Thoracic aorta (tissue), 2 donors: Measurements from ENCODE around the gene RFX3. TPM values are rescaled to one million over a fixed set of nuclear protein-coding genes. Genes with fewer than 3 reads are reported as not detected.
A peak's percentile ranks its signal among the peaks of the same experiment; 100 is the strongest.

Experiments used
- ATAC-seq: fragments of 150-250 bp; one replicate; pipeline ENCODE4 v1.8.0; 2017; ENCODE audit warnings: low read depth; ENCODE audit not compliant: insufficient number of reproducible peaks, low FRiP score
- DNase-seq: peaks from one replicate; pipeline ENCODE4 v3.0.0-alpha.2; 2020; ENCODE audit warnings: low spot score
- H3K27ac ChIP-seq, 2 donors: fragments of 200-600 bp; sonication (generic); 1 replicate in 1 of 2; 2 replicates in 1 of 2; pipeline ENCODE4 v1.5.1; 2016; ENCODE audit warnings: mild to moderate bottlenecking in 2 of 2, moderate library complexity in 2 of 2
- H3K27me3 ChIP-seq: fragments of 200-600 bp; sonication (generic); replicated peaks from 2 replicates; pipeline ENCODE4 v1.6.0; 2016; ENCODE audit warnings: mild to moderate bottlenecking; ENCODE audit not compliant: insufficient read depth
- H3K36me3 ChIP-seq: fragments of 200-600 bp; sonication (generic); one replicate; pipeline ENCODE4 v1.5.1; 2016
- H3K4me1 ChIP-seq, 2 donors: fragments of 200-600 bp; sonication (generic); 1 replicate in 1 of 2; 2 replicates in 1 of 2; pipeline versions ENCODE4 v1.5.1 to v1.6.0; 2016; ENCODE audit warnings: low read depth in 2 of 2, mild to moderate bottlenecking in 1 of 2; ENCODE audit not compliant: control insufficient read depth in 1 of 2
- H3K4me3 ChIP-seq: fragments of 200-600 bp; sonication (generic); 2 replicates; pipeline ENCODE4 v1.5.1; 2016; ENCODE audit warnings: mild to moderate bottlenecking
- H3K9me3 ChIP-seq: fragments of 200-600 bp; sonication (generic); 2 replicates; pipeline ENCODE4 v1.5.1; 2016
- total RNA-seq, 2 donors: library from RNA; depleted of rRNA; stranded (reverse); fragments of >200 nt; gene quantifications; one replicate each; pipeline versions ENCODE4 v1.1.0 to v1.2.3, GENCODE V29; 2016
- TF ChIP-seq, protein P1 (sequence below): fragments of 200-600 bp; sonication (generic); IDR thresholded peaks from one replicate; pipeline ENCODE4 v1.5.1; 2019; ENCODE audit warnings: antibody characterized with exemption

RFX3 gene
- total RNA-seq, 2 donors from 2014 or later = 2.6 to 15.6 TPM

DNA sequence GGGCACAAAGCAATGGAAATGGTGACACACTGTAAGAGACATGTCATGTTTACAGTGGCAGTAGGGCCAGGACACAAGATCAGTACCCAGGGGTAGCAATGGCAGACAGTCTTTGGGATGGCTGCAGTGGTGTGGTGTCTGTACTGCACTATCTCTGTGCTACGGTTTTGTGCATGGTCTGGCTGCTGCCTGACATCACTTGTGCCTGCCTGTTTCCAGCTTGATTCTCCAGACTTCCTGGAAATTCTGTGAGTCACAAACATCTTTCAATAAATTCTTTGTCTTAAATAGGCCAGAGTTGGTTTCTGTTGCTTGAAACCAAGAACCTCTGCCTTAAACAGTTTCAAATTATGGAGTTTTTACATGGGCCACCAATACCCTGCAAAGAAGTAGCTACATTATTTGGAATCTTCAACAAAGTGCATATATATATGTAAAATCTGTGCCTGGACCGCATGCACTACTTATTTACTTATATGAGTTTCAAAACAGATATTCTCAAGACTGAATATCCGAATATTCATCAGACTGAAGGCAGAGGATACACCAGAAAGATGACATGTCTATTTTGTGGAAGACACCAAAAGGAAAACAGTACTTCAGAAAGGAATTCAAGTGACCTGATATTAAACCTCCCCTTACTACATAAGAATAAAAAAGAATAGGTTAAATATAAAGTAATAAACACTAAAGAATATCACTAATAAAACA lies 188.1 kb downstream of the RFX3 start:
- no peak overlapping the region for H3K4me3 ChIP-seq
- H3K27me3 ChIP-seq = no peaks in the 10 kb centered on the region
- H3K9me3 ChIP-seq = no peaks in the 10 kb centered on the region
- H3K36me3 ChIP-seq = no peaks in the 10 kb centered on the region
- no peaks in the 10 kb centered on the region for H3K4me1 ChIP-seq
- DNase-seq (no peak), ATAC-seq (peak; percentile 43)
- TF ChIP-seq, protein P1, sequence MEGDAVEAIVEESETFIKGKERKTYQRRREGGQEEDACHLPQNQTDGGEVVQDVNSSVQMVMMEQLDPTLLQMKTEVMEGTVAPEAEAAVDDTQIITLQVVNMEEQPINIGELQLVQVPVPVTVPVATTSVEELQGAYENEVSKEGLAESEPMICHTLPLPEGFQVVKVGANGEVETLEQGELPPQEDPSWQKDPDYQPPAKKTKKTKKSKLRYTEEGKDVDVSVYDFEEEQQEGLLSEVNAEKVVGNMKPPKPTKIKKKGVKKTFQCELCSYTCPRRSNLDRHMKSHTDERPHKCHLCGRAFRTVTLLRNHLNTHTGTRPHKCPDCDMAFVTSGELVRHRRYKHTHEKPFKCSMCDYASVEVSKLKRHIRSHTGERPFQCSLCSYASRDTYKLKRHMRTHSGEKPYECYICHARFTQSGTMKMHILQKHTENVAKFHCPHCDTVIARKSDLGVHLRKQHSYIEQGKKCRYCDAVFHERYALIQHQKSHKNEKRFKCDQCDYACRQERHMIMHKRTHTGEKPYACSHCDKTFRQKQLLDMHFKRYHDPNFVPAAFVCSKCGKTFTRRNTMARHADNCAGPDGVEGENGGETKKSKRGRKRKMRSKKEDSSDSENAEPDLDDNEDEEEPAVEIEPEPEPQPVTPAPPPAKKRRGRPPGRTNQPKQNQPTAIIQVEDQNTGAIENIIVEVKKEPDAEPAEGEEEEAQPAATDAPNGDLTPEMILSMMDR = no peak
- no peak overlapping the region for H3K27ac ChIP-seq

DNA sequence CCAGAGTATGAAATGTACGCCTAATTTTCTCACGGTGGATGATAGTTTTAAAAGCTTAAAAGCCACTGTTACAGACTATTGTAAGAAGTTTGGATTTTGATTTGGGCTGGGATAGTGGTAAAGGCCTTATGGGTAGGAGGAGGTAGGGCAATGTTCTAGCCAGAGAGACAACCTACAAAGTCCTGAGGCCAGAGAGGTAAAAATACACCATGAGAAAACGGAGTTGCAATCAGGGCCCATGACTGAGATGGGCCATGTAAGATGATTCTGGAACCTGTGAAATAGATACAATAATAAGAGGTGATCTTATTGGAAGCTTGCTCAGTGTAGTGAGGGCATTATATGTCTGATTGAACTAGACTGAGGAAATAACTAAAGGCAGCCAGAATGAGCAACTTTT lies 188.8 kb downstream of the RFX3 start:
- TF ChIP-seq, protein P1 = no peak
- Histone ChIP-seq H3K27me3 (no peaks in the 10 kb centered on the region), H3K27ac (no peak overlapping the region), H3K36me3 (no peaks in the 10 kb centered on the region), H3K9me3 (no peaks in the 10 kb centered on the region), H3K4me1 (no peaks in the 10 kb centered on the region), H3K4me3 (no peak overlapping the region)
- ATAC-seq (no peak), DNase-seq (no peak)

DNA sequence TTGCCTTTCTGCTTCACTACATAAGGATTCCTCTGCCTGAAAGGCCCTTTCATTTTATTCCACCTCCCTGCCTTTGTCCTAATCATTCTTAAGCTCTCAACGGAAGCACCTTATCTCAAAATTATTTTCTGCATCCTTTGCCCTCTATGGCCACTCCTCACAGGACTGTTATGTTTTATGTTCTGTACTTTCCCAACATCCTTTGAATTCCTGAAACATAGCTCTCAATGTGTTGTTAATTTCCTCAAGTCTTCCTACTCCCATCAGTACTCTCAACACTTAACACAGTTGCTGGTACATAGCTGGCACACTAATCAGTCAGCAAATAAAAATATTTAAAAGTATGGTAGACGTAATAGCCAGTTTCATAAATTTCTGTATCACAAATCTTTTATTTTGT lies 193.0 kb downstream of the RFX3 start:
- Histone ChIP-seq H3K27me3 (no peaks in the 10 kb centered on the region), H3K4me3 (no peak overlapping the region), H3K27ac (no peak overlapping the region), H3K36me3 (no peaks in the 10 kb centered on the region), H3K4me1 (no peaks in the 10 kb centered on the region), H3K9me3 (no peaks in the 10 kb centered on the region)
- no peak for ATAC-seq
- TF ChIP-seq, protein P1 = no peak
- no peak for DNase-seq

DNA sequence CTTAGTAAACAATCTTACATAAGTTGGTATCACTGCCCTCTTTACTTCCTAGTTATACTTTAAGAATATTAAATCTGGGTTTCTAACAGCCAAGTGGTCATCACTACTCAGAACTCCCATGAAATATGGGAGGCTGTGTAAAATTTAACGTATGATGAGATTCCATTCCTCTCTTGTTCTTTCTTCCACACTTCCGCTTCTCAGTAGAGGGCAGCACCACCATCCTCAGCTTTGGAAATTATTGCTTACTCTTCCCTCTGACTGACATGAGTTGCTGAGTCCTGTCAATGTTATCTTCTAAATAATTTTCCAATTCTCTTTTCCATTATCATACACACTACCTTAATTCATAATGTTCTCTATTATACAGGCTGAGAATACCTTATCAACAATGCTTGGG lies 194.0 kb downstream of the RFX3 start:
- Histone ChIP-seq H3K27ac (no peak overlapping the region), H3K4me3 (no peak overlapping the region), H3K4me1 (no peaks in the 10 kb centered on the region), H3K9me3 (no peaks in the 10 kb centered on the region), H3K27me3 (no peaks in the 10 kb centered on the region), H3K36me3 (no peaks in the 10 kb centered on the region)
- TF ChIP-seq, protein P1 = no peak
- DNase-seq = no peak
- ATAC-seq = no peak

DNA sequence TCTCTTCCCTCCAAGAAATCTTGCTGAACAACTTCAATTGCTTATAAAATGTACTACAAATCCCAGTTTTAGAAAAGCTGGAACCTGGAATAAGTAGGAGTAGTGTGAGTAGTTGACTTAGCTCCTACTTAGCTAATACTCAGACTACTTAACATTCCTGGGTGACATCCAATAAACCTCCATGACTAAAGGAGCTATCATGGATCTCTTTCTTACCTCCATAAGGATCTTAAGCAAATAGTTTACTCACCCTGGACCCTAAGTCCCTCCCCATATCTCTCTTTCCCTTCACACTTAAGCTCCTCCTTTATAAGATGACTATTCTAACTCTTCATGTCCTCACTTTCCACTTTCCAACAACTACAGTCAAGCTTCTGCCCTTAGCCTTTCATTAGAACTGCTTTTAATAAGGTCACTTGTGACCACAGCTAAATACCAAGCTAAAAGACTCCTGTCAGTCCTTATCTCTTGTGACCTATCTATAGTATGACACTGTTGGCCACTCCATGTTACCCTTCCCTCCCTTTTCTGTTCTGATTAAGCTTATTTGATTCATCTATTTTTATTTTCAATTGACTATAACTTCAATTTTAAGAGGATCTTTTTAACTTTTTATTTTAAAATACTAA lies 194.9 kb downstream of the RFX3 start:
- no peak overlapping the region for H3K4me3 ChIP-seq
- TF ChIP-seq, protein P1 = no peak
- DNase-seq = no peak
- H3K36me3 ChIP-seq = no peaks in the 10 kb centered on the region
- ATAC-seq = no peak
- no peaks in the 10 kb centered on the region for H3K9me3 ChIP-seq
- H3K27ac ChIP-seq = no peak overlapping the region
- H3K27me3 ChIP-seq = no peaks in the 10 kb centered on the region
- H3K4me1 ChIP-seq = no peaks in the 10 kb centered on the region
